Memory B cell (primary cell): ENCODE results near the gene DOCK4.

Experiments
- ATAC-seq: fragments of 150-1000 bp; cut with Tn5 transposase; 2 replicates; pipeline ENCODE4 v1.10.0; 2021; ENCODE audit warnings: low read depth, mild to moderate bottlenecking, moderate library complexity
- DNase-seq, 2 donors: peaks; one replicate each; pipeline ENCODE4 v3.0.0; 2022; ENCODE audit warnings: low spot score in 2 of 2
- H3K27ac Mint-ChIP-seq: one replicate; pipeline ENCODE4 v1.8.0; 2022; ENCODE audit warnings: mild to moderate bottlenecking, moderate library complexity, mixed read lengths
- H3K27me3 Mint-ChIP-seq: one replicate; pipeline ENCODE4 v1.8.0; 2022; ENCODE audit warnings: mixed read lengths
- H3K36me3 Mint-ChIP-seq: one replicate; pipeline ENCODE4 v1.8.0; 2022; ENCODE audit warnings: mild to moderate bottlenecking, mixed read lengths
- H3K4me1 Mint-ChIP-seq: one replicate; pipeline ENCODE4 v1.8.0; 2022; ENCODE audit warnings: mixed read lengths
- H3K4me3 Mint-ChIP-seq: one replicate; pipeline ENCODE4 v1.8.0; 2022; ENCODE audit warnings: mild to moderate bottlenecking, moderate library complexity, mixed read lengths
- H3K9me3 Mint-ChIP-seq: one replicate; pipeline ENCODE4 v1.8.0; 2022; ENCODE audit warnings: mixed read lengths

DOCK4 gene

GRCh38 chr7:112190120-112190519 lies 16.1 kb downstream of the DOCK4 start:
- Mint-ChIP-seq H3K27ac (no peak overlapping the region), H3K4me1 (no peaks in the 10 kb centered on the region), H3K4me3 (no peak overlapping the region), H3K36me3 (no peaks in the 10 kb centered on the region), H3K9me3 (no peaks in the 10 kb centered on the region), H3K27me3 (peaks cover 11% of the 10 kb centered on the region)
- ATAC-seq = no peak
- DNase-seq = no peak

- Mint-ChIP-seq H3K9me3 (no peaks in the 10 kb centered on the region), H3K4me3 (no peak overlapping the region), H3K27me3 (peaks cover 11% of the 10 kb centered on the region), H3K36me3 (no peaks in the 10 kb centered on the region), H3K4me1 (no peaks in the 10 kb centered on the region), H3K27ac (no peak overlapping the region)
- DNase-seq (no peak), ATAC-seq (no peak)
Observed at GRCh38 chr7:112189691-112190090, 16.5 kb downstream of the DOCK4 start.

GRCh38 chr7:112188257-112188656 lies 17.9 kb downstream of the DOCK4 start:
- no peak for DNase-seq
- Mint-ChIP-seq H3K27ac (no peak overlapping the region), H3K36me3 (no peaks in the 10 kb centered on the region), H3K9me3 (no peaks in the 10 kb centered on the region), H3K4me3 (no peak overlapping the region), H3K27me3 (peaks cover 10% of the 10 kb centered on the region), H3K4me1 (no peaks in the 10 kb centered on the region)
- no peak for ATAC-seq

GRCh38 chr7:112186300-112186699 lies 19.9 kb downstream of the DOCK4 start:
- Mint-ChIP-seq H3K9me3 (no peaks in the 10 kb centered on the region), H3K4me1 (no peaks in the 10 kb centered on the region), H3K36me3 (no peaks in the 10 kb centered on the region), H3K27me3 (peaks cover 10% of the 10 kb centered on the region), H3K4me3 (no peak overlapping the region), H3K27ac (no peak overlapping the region)
- DNase-seq (no peak), ATAC-seq (no peak)

GRCh38 chr7:112185005-112185834 lies 21.0 kb downstream of the DOCK4 start:
- Mint-ChIP-seq H3K36me3 (no peaks in the 10 kb centered on the region), H3K4me3 (no peak overlapping the region), H3K27me3 (peaks cover 7% of the 10 kb centered on the region), H3K27ac (no peak overlapping the region), H3K4me1 (no peaks in the 10 kb centered on the region), H3K9me3 (no peaks in the 10 kb centered on the region)
- no peak for DNase-seq
- no peak for ATAC-seq

GRCh38 chr7:112184455-112184854 lies 21.7 kb downstream of the DOCK4 start:
- H3K4me3 Mint-ChIP-seq = no peak overlapping the region
- peaks cover 2% of the 10 kb centered on the region for H3K27me3 Mint-ChIP-seq
- H3K36me3 Mint-ChIP-seq = no peaks in the 10 kb centered on the region
- no peak for DNase-seq
- H3K9me3 Mint-ChIP-seq = no peaks in the 10 kb centered on the region
- H3K27ac Mint-ChIP-seq = no peak overlapping the region
- ATAC-seq = no peak
- H3K4me1 Mint-ChIP-seq = no peaks in the 10 kb centered on the region

- no peaks in the 10 kb centered on the region for H3K9me3 Mint-ChIP-seq
- ATAC-seq (no peak), DNase-seq (no peak)
- no peak overlapping the region for H3K27ac Mint-ChIP-seq
- no peaks in the 10 kb centered on the region for H3K4me1 Mint-ChIP-seq
- H3K36me3 Mint-ChIP-seq = no peaks in the 10 kb centered on the region
- peaks cover 2% of the 10 kb centered on the region for H3K27me3 Mint-ChIP-seq
- no peak overlapping the region for H3K4me3 Mint-ChIP-seq
Observed at GRCh38 chr7:112183266-112183665, 22.9 kb downstream of the DOCK4 start.

- no peak for DNase-seq
Observed at GRCh38 chr7:112182749-112183148, 23.4 kb downstream of the DOCK4 start.

GRCh38 chr7:112180223-112180622 lies 26.0 kb downstream of the DOCK4 start:
- H3K36me3 Mint-ChIP-seq = no peaks in the 10 kb centered on the region
- H3K9me3 Mint-ChIP-seq = no peaks in the 10 kb centered on the region
- ATAC-seq = no peak
- peaks cover 7% of the 10 kb centered on the region for H3K27me3 Mint-ChIP-seq
- no peaks in the 10 kb centered on the region for H3K4me1 Mint-ChIP-seq
- no peak for DNase-seq
- no peak overlapping the region for H3K4me3 Mint-ChIP-seq
- H3K27ac Mint-ChIP-seq = no peak overlapping the region

More at GRCh38 chr7:112182749-112183148, 23.4 kb downstream of the DOCK4 start:
- no peaks in the 10 kb centered on the region for H3K9me3 Mint-ChIP-seq
- no peaks in the 10 kb centered on the region for H3K36me3 Mint-ChIP-seq
- no peak overlapping the region for H3K27ac Mint-ChIP-seq
- H3K4me3 Mint-ChIP-seq = no peak overlapping the region
- H3K4me1 Mint-ChIP-seq = no peaks in the 10 kb centered on the region
- ATAC-seq = no peak
- peaks cover 2% of the 10 kb centered on the region for H3K27me3 Mint-ChIP-seq

- Mint-ChIP-seq H3K27ac (no peak overlapping the region), H3K4me3 (no peak overlapping the region), H3K4me1 (no peaks in the 10 kb centered on the region), H3K27me3 (peaks cover 10% of the 10 kb centered on the region), H3K9me3 (no peaks in the 10 kb centered on the region), H3K36me3 (no peaks in the 10 kb centered on the region)
- DNase-seq = no peak
- ATAC-seq = no peak
Observed at GRCh38 chr7:112176693-112177415, 29.3 kb downstream of the DOCK4 start.

- Mint-ChIP-seq H3K9me3 (no peaks in the 10 kb centered on the region), H3K36me3 (no peaks in the 10 kb centered on the region), H3K27ac (no peak overlapping the region), H3K4me1 (no peaks in the 10 kb centered on the region), H3K4me3 (no peak overlapping the region), H3K27me3 (peaks cover 10% of the 10 kb centered on the region)
- DNase-seq (no peak), ATAC-seq (no peak)
Observed at GRCh38 chr7:112176241-112176640, 30.0 kb downstream of the DOCK4 start.

- Mint-ChIP-seq H3K4me3 (no peak overlapping the region), H3K27me3 (peaks cover 10% of the 10 kb centered on the region), H3K27ac (no peak overlapping the region), H3K4me1 (no peaks in the 10 kb centered on the region), H3K9me3 (no peaks in the 10 kb centered on the region), H3K36me3 (no peaks in the 10 kb centered on the region)
- DNase-seq = no peak
- no peak for ATAC-seq
Observed at GRCh38 chr7:112174192-112174591, 32.0 kb downstream of the DOCK4 start.

- no peaks in the 10 kb centered on the region for H3K36me3 Mint-ChIP-seq
- H3K27me3 Mint-ChIP-seq = peaks cover 10% of the 10 kb centered on the region
- ATAC-seq = no peak
- no peak overlapping the region for H3K4me3 Mint-ChIP-seq
- H3K27ac Mint-ChIP-seq = no peak overlapping the region
- H3K9me3 Mint-ChIP-seq = no peaks in the 10 kb centered on the region
- no peaks in the 10 kb centered on the region for H3K4me1 Mint-ChIP-seq
- DNase-seq = no peak
Observed at GRCh38 chr7:112173568-112173905, 32.7 kb downstream of the DOCK4 start.

- DNase-seq (no peak), ATAC-seq (no peak)
- no peaks in the 10 kb centered on the region for H3K4me1 Mint-ChIP-seq
- H3K36me3 Mint-ChIP-seq = no peaks in the 10 kb centered on the region
- peaks cover 10% of the 10 kb centered on the region for H3K27me3 Mint-ChIP-seq
- no peak overlapping the region for H3K4me3 Mint-ChIP-seq
- no peaks in the 10 kb centered on the region for H3K9me3 Mint-ChIP-seq
- no peak overlapping the region for H3K27ac Mint-ChIP-seq
Observed at GRCh38 chr7:112172870-112173567, 33.2 kb downstream of the DOCK4 start.
